NCI-H187 (cell line): ENCODE measurements around the gene PDZD2.
"Not testable (repeated sequence)": the region's sequence is repeated elsewhere in the genome, so short reads cannot be mapped to it uniquely, and the experiment has no call there.

Experiments
- DNase-seq, 2 experiments: peaks; one replicate each; lab custom pipeline; 2025; lab: John Stamatoyannopoulos, UW

The PDZD2 gene

DNA sequence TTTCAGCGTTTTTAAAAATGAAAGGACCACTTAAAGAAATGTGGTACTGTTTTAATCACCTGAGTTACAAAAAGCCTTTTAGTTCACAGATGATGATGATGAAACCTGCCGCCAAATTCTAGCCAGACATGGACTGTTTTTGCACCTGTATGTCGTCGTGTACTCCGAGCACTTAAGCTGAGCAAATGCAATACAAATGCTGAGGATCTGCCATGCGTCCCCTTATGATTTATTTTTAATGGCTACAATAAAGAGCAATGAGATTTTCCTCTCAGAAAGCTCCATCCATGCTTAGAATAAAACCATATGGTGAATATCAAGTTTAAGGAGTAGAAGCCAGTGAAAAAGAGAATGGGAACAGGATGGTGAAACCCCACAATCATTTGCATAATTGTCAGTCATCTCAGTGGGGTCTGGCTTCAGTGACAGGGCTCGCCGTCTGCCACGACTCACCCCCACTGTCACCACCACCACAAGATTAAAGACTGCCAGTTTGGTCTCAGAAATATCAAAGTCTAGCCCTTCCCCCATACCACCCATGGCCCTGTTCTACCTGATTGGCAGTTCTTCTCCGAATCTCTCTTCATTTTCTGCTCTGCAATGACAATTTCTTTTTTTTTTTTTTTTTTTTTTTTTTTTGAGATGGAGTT is 375.3 kb downstream of the PDZD2 start:
- DNase-seq, result no peak

DNA sequence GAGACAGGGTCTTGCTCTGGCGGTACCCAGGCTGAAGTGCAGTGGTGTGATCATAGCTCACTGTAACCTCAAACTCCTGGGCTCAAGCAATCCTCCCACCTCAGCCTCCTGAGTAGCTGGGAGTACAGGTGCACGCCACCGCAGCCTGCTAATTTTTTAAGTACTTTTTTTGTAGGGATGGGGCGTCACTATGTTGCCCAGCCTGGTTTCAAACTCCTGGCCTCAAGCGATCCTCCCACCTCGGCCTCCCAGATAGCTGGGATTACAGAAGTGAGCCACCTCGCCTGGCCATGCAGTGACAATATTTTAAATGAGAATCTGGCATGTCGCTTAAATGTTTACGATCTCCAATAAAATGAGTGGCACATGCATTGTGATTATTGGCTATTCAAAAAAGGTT is 376.3 kb downstream of the PDZD2 start:
- not testable (repeated sequence) for DNase-seq

DNA sequence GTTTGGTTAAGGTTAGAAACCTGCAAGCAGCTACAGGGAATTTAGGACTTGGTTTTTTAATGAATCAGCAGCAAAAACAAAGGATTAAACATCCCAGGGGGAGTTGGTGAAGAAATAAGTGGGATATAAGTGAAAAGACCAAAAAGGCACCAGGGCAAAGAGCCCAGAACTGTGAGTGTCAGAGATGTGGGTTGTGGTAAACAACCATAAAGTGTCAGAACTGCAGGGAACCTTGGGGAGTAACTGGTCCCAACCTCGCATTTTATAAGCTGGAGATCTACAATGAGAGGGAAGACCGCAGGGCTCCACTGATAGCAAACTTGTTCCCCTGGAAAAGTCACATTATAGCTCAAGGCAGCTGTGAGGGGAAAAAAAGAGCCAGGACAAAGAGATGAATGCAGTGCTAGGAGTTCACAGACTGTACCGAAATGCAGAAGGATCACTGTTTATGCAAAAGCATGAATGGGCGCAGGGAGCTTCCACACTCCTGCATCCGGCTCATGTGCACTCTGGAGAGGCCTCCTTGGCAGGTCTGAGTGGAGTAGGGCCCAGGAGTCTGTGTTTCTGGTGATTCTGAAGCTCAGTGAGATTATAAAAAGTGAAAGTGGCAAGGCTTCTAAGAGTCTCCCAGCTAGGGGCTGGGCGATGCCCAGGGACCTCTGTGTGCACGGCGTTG is 378.9 kb downstream of the PDZD2 start:
- no peak for DNase-seq

DNA sequence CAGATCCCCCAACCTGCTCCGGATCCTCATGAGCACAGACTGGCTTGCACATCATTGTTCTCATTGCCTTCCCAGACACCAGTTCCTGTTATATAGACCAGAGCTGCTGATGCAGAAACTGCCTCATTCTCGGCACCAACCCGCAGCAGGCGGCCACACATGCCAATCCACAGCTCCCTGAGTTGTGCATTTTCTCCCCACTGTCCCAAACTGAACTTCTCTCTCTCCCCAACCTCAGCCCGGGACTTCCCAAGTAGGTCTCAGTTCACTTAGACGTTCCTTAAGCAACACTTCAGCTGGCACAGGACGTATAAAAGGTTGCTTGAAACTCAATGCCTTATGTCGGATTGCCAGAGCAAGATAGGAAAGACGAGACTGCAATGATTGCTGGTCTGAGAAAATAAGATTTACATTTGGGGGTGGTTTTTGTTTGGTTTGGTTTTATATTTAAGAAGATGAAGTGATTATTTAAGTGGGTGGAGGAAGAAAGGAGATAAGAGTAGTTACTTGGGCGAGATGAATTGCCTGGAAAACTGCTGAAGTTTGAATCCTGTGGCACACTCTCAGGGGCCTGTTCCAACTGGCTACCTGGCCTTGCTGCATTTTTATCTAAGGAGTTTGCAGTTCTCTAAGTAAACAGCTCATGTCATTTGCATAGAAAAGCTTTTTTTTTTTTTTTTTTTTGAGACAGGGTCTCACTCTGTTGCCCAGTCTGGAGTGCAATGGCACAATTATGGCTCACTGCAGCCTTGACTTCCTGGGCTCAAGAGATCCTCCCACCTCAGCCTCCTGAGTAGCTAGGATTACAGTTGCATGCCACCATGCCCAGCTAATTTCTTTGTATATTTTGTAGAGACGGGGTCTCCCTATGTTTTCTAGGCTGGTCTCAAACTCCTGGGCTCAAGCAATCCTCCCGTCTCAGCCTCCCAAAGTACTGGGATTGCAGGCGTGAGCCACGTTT is 379.8 kb downstream of the PDZD2 start:
- DNase-seq, result no peak

DNA sequence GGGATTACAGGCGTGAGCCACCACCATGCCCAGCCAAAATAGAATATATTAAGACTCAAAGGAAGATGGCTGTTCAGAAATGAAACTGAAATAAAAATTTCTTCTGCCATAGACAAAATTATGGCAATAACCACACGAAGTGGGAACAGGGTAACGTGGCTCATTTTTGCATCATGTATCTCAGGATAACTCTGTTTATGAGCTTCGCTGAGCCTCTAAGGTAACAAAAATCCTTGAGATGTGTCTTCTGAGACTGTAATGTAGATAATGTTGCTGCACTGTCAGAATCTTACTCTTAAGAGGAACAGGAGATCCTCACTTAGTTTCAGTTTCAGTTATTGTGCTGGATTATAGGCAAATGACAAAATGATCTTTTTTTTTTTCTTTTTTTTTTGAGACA is 381.3 kb downstream of the PDZD2 start:
- no peak for DNase-seq

DNA sequence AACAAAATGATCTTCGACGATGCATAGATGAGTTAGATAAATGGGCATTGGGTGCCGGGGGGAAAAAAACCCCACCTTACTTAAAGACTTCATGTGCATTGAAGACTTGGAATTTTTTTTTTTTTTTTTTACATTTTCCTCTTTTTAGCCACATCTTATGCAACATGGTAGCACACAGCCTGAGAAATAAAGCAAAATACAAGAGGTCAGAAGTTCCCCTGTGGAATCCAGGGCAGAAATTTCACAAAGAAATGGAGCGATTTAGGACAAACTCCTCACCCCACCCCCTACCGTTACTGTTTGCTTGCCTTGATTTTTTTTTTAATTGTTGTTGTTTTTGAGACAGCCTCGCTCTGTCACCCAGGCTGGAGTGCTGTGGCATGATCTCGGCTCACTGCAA is 382.0 kb downstream of the PDZD2 start:
- no peak for DNase-seq

DNA sequence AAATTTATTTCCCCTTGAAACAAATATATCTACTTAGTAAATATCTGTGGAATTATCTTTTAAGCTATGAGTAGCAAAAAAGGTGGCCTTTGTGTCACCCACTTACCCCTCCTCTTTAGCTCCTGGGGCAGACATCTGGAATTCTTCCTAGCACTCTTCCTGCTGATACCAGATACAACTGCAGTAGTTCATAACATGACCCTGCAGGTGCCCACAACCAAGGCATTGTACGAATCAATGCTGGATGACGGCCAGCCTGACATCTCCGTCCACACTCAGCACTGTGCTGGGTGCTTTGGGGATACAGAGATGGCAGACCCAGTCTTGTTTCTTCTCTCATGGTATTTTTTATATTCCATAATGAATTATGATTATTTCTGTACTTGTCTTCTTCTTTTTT is 382.8 kb downstream of the PDZD2 start:
- no peak for DNase-seq

DNA sequence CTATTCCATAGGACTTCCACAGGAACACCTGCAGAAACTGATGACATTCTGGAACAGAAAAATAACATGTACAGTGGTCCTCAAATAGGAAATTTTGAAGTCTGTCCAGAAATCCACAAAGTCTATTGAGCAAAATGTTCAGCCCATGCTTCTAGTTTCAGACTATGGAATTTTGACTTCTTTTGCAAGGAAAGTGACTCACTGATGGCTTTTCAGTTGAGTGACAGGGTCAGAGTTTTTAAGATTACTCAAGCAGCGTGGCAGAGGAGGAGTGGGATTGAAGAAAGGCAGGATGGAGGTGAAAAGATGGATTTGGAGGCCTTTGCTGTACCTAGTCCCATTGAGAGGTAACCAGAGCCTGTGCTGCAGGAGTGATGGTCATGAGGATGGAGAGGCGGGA is 383.7 kb downstream of the PDZD2 start:
- no peak for DNase-seq

DNA sequence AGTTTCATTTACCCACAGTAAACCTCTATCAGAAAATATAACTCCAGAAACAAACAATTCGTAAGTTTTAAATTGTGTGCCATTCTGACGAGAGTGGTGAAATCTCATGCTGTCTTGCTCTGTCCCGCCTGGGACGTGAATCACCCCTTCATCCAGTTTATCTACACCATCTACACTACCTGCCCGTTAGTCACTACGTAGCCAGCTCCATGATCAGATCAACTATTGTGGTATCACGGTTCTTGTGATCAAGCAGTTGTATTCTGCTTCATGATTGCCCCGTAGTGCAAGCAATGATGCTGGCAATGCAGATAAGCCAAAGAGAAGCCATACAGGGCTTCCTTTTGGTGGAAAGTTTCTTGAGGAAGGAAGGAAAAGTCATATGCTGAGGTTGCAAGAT is 384.9 kb downstream of the PDZD2 start:
- DNase-seq, result no peak

DNA sequence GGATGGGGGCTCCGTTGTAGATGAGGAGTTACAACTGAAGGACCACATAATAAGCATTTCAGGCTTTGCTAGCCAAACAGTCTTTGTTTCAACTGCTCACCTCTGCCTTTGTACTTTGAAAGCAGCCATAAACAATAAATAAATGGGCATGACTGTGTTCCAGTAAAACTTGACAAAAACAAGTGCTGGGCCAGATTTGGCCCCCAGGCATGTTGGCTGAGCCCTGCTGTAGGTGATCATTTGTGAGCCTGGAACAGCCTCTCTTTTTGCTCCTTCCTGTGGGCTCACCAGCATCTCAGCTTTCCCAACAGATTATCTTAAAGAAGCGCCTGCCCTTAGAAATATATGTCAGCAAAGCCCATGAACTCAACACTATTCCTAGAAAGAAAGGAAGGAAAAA is 385.8 kb downstream of the PDZD2 start:
- DNase-seq, result no peak

DNA sequence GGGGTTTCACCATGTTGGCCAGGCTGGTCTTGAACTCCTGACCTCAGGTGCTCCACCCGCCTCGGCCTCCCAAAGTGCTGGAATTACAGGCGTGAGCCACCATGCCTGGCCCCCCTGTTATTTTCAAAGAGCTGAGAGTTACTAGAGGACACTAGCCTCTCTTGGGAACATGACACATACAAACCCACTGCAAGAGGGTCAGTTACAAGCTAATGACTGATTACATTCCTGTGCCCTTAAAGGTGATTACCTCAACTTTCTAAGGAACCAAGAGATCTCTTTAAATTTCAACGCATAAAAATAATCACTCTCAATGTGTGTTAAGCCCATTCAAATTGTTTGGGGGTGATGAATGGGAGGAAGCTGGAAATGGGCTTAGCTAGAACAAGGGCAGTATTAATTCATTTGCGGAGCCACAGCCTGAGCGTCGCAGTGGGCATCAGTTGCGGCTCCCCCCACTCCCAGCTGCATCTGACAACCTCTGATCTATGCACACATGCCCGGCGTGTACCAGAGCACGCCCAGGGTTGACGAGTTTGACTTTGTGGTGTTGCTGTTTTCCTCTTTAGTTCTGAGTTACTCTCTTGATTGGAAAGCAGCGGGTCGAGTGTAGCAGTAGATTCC is 388.3 kb downstream of the PDZD2 start:
- no peak for DNase-seq

DNA sequence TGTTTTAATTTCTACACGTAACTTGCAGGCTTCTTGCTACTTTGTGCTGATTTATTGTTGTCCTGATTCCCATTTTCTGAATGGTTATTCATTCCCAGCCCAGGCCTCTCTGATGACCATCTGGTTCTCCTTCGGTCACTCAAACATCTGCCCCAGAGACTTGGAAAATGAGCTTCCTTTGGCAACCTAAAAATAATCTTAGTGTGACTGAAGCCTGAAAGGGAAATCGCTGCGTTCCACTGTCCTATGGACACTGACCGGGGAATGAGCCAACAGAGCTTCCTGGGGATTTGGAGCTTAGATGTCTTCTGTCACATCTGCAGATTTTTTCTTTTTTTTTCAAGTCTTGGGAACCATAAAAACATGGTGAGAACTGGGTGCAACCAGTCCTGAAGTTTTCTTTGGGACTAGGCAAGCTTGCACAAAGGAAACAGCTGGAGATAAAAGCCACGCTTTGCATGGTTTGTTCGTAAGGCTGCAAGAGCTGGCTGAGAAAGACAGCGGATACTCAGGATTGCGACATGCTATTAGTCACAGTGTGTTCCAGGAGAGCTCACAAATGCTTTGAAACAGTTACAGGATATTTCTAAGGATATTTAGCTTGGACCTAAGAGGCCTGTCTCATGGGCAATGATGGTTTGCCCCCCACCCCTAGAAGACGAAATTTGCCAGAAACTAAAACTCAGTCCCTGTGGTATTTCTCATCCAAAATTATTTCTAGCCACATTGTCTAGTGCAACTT is 389.0 kb downstream of the PDZD2 start:
- no peak for DNase-seq

DNA sequence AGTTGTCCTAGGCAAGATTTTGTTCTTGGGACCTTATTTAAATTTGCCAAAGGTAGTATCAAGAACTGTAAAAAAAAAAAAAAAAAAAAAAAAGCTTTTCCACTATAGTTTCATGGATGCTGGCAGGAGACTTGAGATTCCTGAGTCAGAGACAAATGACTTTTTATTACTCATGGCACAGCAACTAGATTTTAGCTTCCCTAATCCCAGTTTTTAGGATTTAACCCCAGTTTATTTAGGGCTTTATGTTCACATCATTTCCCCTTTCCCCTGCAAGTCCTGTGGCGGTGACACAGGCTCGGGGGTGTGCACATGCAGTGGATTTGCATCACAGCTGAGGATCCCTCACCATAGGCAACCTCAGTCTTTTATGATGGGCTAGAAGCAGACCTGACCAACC is 390.3 kb downstream of the PDZD2 start:
- no peak for DNase-seq

DNA sequence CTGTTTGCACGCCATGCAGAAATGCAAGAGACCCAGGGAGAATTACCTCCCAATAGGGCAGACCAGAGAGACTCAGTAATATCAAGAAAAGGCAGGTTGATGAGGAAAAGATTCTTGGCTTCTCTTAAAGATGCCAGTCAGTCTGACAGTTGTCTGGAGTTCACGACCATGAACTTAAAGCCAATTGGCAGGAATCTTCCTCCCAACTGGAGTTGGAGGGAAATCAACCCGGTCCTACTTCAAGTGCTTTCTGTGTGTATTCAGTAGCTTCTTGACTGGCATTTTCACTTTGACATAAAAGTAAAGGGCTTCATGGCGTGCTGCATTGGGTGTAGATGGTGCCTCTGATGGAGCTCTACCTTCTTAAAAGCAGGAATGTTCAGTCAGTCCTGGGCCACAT is 390.9 kb downstream of the PDZD2 start:
- no peak for DNase-seq

DNA sequence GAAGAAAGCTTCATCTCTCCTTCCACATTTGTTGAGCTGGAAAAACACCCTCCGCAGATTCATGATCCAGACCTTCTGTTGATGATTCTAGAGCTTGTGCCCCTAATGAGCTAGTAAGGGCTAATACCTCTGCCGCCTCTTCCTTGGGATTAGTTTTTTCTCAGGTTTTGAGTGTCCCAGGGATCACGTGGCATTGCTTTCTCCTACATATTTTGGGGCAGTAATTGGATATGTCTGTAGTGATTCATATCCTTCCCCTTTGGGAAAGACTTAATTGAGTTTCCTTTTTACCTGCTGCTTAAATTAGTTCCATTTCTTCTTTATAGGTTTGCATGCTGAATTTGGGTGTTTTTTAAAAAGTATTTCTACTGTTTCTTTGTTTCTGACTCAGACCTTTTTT is 391.3 kb downstream of the PDZD2 start:
- DNase-seq, result no peak

DNA sequence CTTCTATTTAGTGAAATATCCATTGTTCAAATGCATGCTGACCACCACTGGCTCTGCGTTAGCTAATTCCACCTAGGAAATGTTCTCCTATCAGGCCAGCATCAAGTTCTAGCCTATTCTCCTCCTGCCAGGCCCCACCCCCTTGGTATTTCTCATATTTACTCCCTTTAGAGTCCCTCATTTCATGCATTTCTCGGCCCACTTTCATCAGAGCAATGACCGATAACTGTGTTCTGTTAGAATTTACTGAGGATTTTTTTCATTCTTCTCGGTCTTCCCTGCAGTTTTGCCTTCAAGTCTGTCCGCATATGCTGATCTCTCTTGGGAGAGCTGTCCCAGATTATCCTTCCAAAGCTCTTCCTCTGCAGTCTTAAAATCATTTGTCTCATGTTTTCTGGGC is 391.8 kb downstream of the PDZD2 start:
- DNase-seq, result no peak

DNA sequence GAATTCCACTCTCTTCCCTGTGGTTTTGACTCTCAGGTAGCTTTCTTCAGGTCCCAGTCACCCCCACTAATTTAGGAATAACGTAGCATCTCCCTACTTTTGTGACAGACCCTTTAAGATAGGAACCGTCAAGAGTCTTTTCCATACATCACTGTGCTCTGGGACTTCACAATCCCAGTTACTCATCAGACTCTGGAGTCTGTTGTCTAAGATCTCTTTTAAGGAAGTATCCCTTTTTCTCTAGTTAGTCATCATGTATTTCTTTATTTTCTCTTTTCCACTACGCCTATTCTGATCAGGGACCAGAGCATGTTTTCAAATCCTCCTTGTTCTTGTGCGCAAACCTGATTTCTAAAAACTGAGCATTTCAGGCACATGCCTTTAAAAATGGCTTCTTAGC is 392.2 kb downstream of the PDZD2 start:
- DNase-seq, result no peak

DNA sequence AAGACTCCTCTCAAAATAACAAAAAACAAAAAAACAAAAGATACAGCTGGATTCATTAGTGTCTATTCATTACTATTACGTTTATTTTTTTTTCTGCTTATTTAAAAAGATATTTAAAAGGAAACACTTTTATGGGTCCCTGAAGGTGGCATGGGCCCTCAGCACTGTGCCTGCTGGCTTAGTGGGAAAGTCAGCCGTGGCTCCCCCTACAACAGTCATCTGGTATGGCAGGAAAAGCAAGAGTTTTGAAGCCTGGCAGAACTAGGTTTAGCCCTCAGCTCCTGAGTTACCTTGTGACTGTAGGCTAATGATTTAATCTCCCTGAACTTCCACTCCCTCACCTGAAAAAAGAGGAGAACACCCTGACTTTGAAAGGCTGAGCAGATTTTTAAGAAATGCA is 399.6 kb downstream of the PDZD2 start:
- DNase-seq, result no peak

DNA sequence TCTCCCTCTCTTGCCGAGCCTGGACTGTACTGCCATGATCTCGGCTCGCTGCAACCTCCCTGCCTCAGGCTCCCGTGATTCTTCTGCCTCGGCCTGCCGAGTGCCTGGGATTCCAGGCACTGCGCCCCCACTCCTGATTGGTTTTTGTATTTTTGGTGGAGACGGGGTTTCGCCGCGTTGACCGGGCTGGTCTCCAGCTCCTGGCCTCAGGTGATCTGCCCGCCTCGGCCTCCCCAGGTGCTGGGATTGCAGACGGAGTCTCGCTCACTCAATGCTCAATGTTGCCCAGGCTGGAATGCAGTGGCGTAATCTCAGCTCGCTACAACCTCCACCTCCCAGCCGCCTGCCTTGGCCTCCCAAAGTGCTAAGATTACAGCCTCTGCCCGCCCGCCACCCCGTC is 400.2 kb downstream of the PDZD2 start:
- DNase-seq, result not testable (repeated sequence)

DNA sequence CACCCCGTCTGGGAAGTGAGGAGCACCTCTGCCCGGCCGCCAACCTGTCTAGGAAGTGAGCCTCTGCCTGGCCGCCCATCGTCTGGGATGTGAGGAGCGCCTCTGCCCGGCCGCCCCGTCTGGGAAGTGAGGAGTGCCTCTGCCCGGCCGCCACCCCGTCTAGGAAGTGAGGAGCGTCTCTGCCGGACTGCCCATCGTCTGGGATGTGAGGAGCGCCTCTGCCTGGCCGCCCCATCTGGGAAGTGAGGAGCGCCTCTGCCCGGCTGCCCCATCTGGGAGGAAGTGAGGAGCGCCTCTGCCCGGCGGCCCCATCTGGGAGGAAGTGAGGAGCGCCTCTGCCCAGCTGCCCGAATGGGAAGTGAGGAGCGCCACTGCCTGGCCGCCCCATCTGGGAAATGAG is 400.7 kb downstream of the PDZD2 start:
- DNase-seq, result not testable (repeated sequence)

DNA sequence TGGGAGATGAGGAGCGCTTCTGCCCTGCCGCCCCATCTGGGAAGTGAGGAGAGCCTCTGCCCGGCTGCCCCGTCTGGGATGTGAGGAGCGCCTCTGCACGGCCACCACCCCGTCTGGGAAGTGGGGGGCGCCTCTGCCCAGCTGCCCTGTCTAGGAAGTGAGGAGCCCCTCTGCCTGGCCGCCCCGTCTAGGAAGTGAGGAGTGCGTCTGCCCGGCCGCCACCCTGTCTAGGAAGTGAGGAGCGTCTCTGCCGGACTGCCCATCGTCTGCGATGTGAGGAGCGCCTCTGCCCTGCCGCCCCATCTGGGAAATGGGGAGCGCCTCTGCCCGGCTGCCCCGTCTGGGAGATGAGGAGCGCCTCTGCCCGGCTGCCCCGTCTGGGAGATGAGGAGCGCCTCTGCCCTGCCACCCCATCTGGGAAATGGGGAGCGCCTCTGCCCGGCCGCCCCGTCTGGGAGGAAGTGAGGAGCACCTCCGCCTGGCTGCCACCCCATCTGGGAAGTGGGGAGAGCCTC is 401.3 kb downstream of the PDZD2 start:
- not testable (repeated sequence) for DNase-seq

DNA sequence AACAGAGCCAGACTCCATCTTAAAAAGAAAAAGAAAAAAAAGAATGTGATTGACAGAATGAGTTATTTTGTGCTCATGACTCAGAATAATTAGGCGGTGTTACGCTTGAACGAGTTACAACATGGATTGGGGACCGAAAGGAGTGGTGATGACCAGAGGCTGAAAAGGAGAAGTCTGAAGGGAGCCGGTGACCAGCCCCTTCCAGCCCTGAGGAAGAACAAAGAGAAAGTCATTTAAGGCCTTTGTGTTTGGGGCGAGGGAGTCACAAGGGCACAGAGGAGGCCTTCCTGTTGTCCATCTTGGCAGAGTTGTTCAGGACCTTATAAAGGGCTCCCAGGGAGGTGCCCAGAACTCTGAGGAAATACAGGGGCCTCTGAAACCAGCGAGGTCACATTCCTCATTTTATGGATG is 403.6 kb downstream of the PDZD2 start:
- no peak for DNase-seq
